ENCODE measurements around the gene B3GAT1. TPM values are rescaled to one million over a fixed set of nuclear protein-coding genes. Genes with fewer than 3 reads are reported as not detected.

B3GAT1 gene
- total RNA-seq, 2 donors from 2014 or later, result 0.13 TPM; not detected in 1

DNA sequence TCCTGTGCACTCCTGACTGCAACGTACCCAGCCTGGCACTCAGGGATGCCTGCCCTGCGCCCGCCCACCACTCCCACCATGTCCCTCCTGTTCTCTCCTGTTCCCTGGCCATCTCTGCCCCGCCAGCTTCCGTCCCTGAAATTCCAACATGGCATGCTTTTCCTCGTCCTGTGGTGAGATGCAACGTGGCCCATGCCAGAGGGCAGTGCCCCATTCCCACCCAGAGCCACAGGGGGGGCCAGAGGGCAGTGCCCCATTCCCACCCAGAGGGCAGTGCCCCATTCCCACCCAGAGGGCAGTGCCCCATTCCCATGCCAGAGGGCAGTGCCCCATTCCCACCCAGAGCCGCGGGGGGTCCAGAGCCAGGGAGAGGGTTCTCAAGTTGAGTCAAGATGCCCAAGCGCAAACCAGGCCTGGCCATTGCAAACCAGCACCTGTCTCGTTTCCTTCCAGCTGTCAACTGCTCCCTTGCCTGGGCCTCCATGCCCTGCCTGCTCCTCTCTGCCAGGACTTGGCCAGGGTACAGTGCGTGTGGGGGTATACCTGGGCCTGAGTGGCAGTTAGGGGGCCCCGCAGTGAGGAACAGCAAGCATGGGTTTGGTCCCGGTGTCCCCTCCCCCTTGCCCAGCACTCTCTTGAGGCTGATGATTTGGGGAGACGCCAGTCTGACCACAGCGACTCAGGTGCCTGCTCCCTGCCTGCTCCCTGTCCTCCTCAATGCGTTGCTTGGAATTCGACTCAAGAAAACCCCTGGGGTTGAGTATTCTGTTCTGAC, 14.6 kb downstream of the B3GAT1 start:
- Histone ChIP-seq H3K36me3 (no peaks in the 10 kb centered on the region), H3K4me1 (no peaks in the 10 kb centered on the region), H3K4me3 (no peak overlapping the region), H3K27ac (no peak overlapping the region), H3K27me3 (no peaks in the 10 kb centered on the region), H3K9me3 (no peaks in the 10 kb centered on the region), H3K9ac (ENCODE audit: low read depth in 2 of 2, low read length in 2 of 2) (no peak overlapping the region)
- TF ChIP-seq, protein P1, sequence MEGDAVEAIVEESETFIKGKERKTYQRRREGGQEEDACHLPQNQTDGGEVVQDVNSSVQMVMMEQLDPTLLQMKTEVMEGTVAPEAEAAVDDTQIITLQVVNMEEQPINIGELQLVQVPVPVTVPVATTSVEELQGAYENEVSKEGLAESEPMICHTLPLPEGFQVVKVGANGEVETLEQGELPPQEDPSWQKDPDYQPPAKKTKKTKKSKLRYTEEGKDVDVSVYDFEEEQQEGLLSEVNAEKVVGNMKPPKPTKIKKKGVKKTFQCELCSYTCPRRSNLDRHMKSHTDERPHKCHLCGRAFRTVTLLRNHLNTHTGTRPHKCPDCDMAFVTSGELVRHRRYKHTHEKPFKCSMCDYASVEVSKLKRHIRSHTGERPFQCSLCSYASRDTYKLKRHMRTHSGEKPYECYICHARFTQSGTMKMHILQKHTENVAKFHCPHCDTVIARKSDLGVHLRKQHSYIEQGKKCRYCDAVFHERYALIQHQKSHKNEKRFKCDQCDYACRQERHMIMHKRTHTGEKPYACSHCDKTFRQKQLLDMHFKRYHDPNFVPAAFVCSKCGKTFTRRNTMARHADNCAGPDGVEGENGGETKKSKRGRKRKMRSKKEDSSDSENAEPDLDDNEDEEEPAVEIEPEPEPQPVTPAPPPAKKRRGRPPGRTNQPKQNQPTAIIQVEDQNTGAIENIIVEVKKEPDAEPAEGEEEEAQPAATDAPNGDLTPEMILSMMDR (IDR thresholded peaks at IDR 0.05), result no peak
- no peak for DNase-seq
- intact Hi-C loops (cut with DNase I), result no loop called here

DNA sequence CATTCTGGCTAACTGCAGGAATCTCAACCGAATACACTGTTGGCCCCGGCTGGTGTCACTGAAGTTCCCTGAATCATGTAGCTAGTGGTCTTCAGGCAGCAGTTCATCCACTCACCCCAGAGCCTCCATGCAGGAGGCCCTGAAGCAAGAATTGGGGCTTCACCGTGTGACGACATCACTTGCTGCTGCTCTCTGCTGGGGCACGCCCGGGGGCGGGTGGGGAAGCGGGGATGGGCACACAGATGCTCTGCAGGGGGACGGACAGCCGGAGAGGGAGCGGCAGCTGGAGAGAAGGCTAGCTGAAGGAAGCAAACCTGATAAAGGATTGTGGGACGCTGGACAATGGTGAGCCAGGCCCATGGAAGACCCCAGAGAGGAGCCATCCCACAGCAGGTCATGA, 17.0 kb downstream of the B3GAT1 start:
- Histone ChIP-seq H3K36me3 (no peaks in the 10 kb centered on the region), H3K9me3 (no peaks in the 10 kb centered on the region), H3K9ac (ENCODE audit: low read depth in 2 of 2, low read length in 2 of 2) (no peak overlapping the region), H3K4me3 (no peak overlapping the region), H3K27ac (no peak overlapping the region), H3K4me1 (no peaks in the 10 kb centered on the region), H3K27me3 (no peaks in the 10 kb centered on the region)
- intact Hi-C loops (cut with DNase I), result no loop called here
- TF ChIP-seq, protein P1 (IDR thresholded peaks at IDR 0.05), result no peak
- DNase-seq, result no peak

DNA sequence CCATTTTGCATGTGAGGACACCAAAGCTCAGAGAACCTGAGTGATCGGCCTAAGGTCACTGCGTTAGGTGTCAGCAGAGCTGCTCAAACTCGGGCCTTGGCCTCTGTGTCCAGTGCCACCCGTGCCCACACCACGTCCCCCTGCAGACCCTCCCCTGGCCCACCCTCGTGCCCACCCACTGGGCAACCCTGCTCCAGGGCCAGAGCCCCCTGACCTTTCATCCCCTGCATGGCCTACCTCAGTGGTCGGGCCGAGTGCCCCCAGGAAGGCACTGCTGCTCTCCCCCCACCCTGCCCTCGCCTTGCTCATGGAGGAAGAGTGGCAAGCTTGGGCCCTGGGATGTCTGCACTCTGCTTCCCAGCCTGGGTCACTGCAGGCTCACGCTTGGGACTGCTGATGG, 17.7 kb downstream of the B3GAT1 start:
- H3K4me1 ChIP-seq, result no peaks in the 10 kb centered on the region
- no peak for DNase-seq
- intact Hi-C loops (cut with DNase I), result loop anchor here (5.0 kb wide), 1 partner anchor 183 kb away; no protein-coding TSS in a partner anchor
- no peak overlapping the region for H3K27ac ChIP-seq
- H3K4me3 ChIP-seq, result no peak overlapping the region
- TF ChIP-seq, protein P1 (IDR thresholded peaks at IDR 0.05), result no peak
- H3K9ac ChIP-seq (ENCODE audit: low read depth in 2 of 2, low read length in 2 of 2), result no peak overlapping the region
- H3K9me3 ChIP-seq, result no peaks in the 10 kb centered on the region
- no peaks in the 10 kb centered on the region for H3K36me3 ChIP-seq
- H3K27me3 ChIP-seq, result no peaks in the 10 kb centered on the region

DNA sequence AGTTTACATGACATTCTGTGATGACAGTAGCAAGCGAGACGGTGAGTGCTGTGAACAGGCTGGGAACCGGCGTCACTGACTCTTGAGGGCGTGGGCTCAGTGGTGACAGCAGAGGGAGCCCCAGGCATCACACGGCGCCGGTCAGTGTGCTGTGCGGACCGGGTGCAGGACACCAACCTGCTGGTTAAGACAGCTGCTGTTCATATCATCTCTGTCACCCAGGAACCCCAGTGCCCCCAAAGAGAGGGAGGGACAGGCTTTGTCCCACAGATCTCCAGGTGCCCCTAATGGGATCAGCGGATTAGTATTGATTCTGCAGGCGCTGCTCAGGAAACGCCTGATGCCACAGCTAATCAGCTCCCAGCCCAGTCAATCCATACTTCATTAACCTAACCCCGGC, 18.4 kb downstream of the B3GAT1 start:
- Histone ChIP-seq H3K4me1 (no peaks in the 10 kb centered on the region), H3K9me3 (no peaks in the 10 kb centered on the region), H3K9ac (ENCODE audit: low read depth in 2 of 2, low read length in 2 of 2) (no peak overlapping the region), H3K4me3 (no peak overlapping the region), H3K36me3 (no peaks in the 10 kb centered on the region), H3K27me3 (no peaks in the 10 kb centered on the region), H3K27ac (no peak overlapping the region)
- TF ChIP-seq, protein P1 (IDR thresholded peaks at IDR 0.05), result peak; percentile 24
- intact Hi-C loops (cut with DNase I), result loop anchor here (5.0 kb wide), 1 partner anchor 184 kb away; no protein-coding TSS in a partner anchor
- peak; percentile 20 for DNase-seq

DNA sequence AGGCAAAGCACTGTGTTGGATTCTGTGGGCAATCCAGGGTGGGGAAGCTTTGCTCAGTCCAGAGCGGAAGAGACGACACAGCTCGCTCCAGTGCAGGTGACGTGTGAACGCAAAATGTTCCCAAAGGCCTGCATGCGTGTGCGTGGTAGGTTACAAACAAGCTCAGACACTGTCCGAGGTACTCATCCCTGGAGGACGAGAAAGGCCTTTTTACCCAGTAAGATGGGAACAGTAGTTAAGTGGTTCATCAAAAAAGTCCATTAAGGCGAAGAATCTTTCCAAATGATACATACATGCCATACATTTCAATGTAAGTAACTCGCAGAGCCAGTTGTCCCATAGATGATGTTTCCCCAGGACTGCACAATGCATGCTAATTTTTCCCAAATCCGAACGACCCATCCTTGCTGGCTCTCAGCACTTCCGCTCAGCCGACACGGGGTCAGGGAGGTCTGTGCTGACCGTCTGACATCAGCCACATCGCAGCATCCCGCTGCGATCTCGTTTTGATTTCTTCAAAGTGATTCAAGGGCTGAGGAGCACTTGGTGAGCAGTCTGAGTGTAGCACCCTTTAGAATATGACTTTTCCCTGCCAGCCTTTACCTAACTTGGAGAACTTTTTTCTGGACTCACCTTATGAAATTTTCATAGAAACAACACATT, 19.0 kb downstream of the B3GAT1 start:
- no peak overlapping the region for H3K27ac ChIP-seq
- H3K9ac ChIP-seq (ENCODE audit: low read depth in 2 of 2, low read length in 2 of 2), result no peak overlapping the region
- DNase-seq, result no peak
- H3K4me3 ChIP-seq, result no peak overlapping the region
- no peaks in the 10 kb centered on the region for H3K36me3 ChIP-seq
- intact Hi-C loops (cut with DNase I), result loop anchor here (5.0 kb wide), 1 partner anchor 184 kb away; no protein-coding TSS in a partner anchor
- H3K27me3 ChIP-seq, result no peaks in the 10 kb centered on the region
- no peaks in the 10 kb centered on the region for H3K4me1 ChIP-seq
- TF ChIP-seq, protein P1 (IDR thresholded peaks at IDR 0.05), result no peak
- H3K9me3 ChIP-seq, result no peaks in the 10 kb centered on the region

All from colonic mucosa (tissue), 4 donors.